K562 (cell line): ENCODE results near the gene CYS1. TPM values are rescaled to one million over a fixed set of nuclear protein-coding genes. Genes with fewer than 3 reads are reported as not detected.

Experiments used
- ATAC-seq: fragments of 200-7000 bp; cut with Tn5 transposase; 3 replicates; pipeline ENCODE4 v1.9.1; 2020; ENCODE audit warnings: moderate library complexity
- BruUV-seq: library from RNA; stranded (reverse); fragments of 400-500 nt; replicated peaks from 2 replicates; lab custom pipeline; 2021; lab: Mats Ljungman, UMichigan
- CTCF ChIA-PET: fragments of 300-600 bp; formaldehyde crosslinking; extraction: SDS; loops from one replicate; lab custom pipeline; 2021; ENCODE audit warnings: low intra/inter-chr PET ratio; lab: Yijun Ruan, JAX
- POLR2A ChIA-PET: fragments of 300-600, 350-650 bp; sonication (Branson Sonifier 250); formaldehyde crosslinking; extraction: SDS; loops from one replicate; lab custom pipeline; 2021; ENCODE audit warnings: antibody characterized with exemption, inconsistent platforms; lab: Yijun Ruan, JAX
- DNase-seq, 4 experiments: peaks; one replicate each; pipeline versions ENCODE4 v3.0.0 to v3.0.0-alpha.2; 2011 to 2018; ENCODE audit warnings: low spot score in 3 of 4, mixed read lengths in 3 of 4; ENCODE audit errors: extremely low read depth in 1 of 4
- FAIRE-seq: peaks from 2 replicates; lab custom pipeline; 2011; peaks lifted over from hg19 to GRCh38; lab: Jason Lieb, UNC
- H2AFZ ChIP-seq: 2 replicates; pipeline ENCODE4 v1.6.0; 2011; ENCODE audit warnings: low read depth, low read length, control low read depth, inconsistent platforms
- H3K27ac ChIP-seq: fragments of 200-600 bp; 3 replicates; pipeline ENCODE4 v1.8.0; 2011; ENCODE audit warnings: low read depth, mild to moderate bottlenecking, control low read depth, inconsistent platforms, low read length, moderate library complexity, mixed read lengths; ENCODE audit errors: extremely low read depth
- H3K27me3 ChIP-seq, 2 experiments: fragments of 300-600 bp in 1 of 2; 2 replicates in 1 of 2; 3 replicates in 1 of 2; pipeline versions ENCODE4 v1.6.0 to v1.8.0; 2011; ENCODE audit warnings: inconsistent platforms in 2 of 2, low read length in 2 of 2, mild to moderate bottlenecking in 1 of 2, mixed read lengths in 1 of 2, moderate library complexity in 1 of 2; ENCODE audit not compliant: control insufficient read depth in 2 of 2, insufficient read depth in 2 of 2
- H3K36me3 ChIP-seq: fragments of 300-600 bp; 3 replicates; pipeline ENCODE4 v1.8.0; 2011; ENCODE audit warnings: mild to moderate bottlenecking, low read length, inconsistent platforms; ENCODE audit not compliant: control insufficient read depth, insufficient read depth
- H3K4me1 ChIP-seq, 2 experiments: fragments of 200-600 bp in 1 of 2; replicated peaks in 1 of 2; 2 replicates in 1 of 2; 3 replicates in 1 of 2; pipeline versions ENCODE4 v1.5.1 to v1.8.0; 2011; ENCODE audit warnings: inconsistent platforms in 2 of 2, low read length in 2 of 2, mild to moderate bottlenecking in 1 of 2, mixed read lengths in 1 of 2, moderate library complexity in 1 of 2; ENCODE audit not compliant: control insufficient read depth in 2 of 2, insufficient read depth in 2 of 2
- H3K4me2 ChIP-seq: 2 replicates; pipeline ENCODE4 v1.6.1; 2011; ENCODE audit warnings: low read length, control low read depth, inconsistent platforms, mixed read lengths; ENCODE audit not compliant: insufficient read depth
- H3K4me3 ChIP-seq: fragments of 200-600 bp; sonication (generic), shearing (Covaris generic); 2 replicates; pipeline ENCODE4 v1.5.1; 2016; ENCODE audit warnings: control low read depth, inconsistent platforms
- H3K79me2 ChIP-seq: fragments of 200-600 bp; 3 replicates; pipeline ENCODE4 v1.8.0; 2011; ENCODE audit warnings: low read length, inconsistent platforms; ENCODE audit not compliant: control insufficient read depth, insufficient read depth
- H3K9ac ChIP-seq, 2 experiments: 2 replicates each; pipeline versions ENCODE4 v1.6.0 to v1.6.1; 2011; ENCODE audit warnings: low read depth in 2 of 2, low read length in 2 of 2, control low read depth in 1 of 2, inconsistent platforms in 1 of 2, mild to moderate bottlenecking in 1 of 2, mixed read lengths in 1 of 2; ENCODE audit not compliant: insufficient read depth in 1 of 2
- H3K9me1 ChIP-seq: one replicate; pipeline ENCODE4 v1.6.0; 2011; ENCODE audit warnings: inconsistent platforms, mild to moderate bottlenecking, low read length, moderate library complexity; ENCODE audit not compliant: control insufficient read depth, insufficient read depth
- H3K9me3 ChIP-seq: replicated peaks from 2 replicates; pipeline ENCODE4 v1.5.1; 2011; ENCODE audit warnings: low read depth, low read length, inconsistent platforms; ENCODE audit not compliant: control insufficient read depth, insufficient read depth
- H4K20me1 ChIP-seq: replicated peaks from 2 replicates; pipeline ENCODE4 v1.6.1; 2011; ENCODE audit warnings: low read length, inconsistent platforms, mixed read lengths; ENCODE audit not compliant: control insufficient read depth, insufficient read depth
- HCFC1 ChIP-seq: IDR thresholded peaks from 2 replicates; pipeline ENCODE4 v1.6.1; 2012; ENCODE audit warnings: low read depth, low read length, improper control_type of control experiment
- POLR2A ChIP-seq: fragments of 450-650 bp; conservative IDR thresholded peaks from 2 replicates; pipeline ENCODE4 v1.6.1; 2016
- POLR2H ChIP-seq: IDR thresholded peaks from 2 replicates; pipeline ENCODE4 v1.6.1; 2016; ENCODE audit warnings: missing genetic modification characterization, low read depth, mild to moderate bottlenecking, control low read depth, missing compliant biosample characterization, moderate library complexity
- whole genome bisulfite sequencing: fragments of 100-300 bp; shearing (Covaris generic); methylation state at CpG from one replicate; pipeline ENCODE4 v1.1.6; 2016; ENCODE audit warnings: low coverage, mixed read lengths; ENCODE audit not compliant: insufficient coverage; ENCODE audit errors: missing lambda C conversion rate; 5-methylcytosine and 5-hydroxymethylcytosine counted together
- in situ Hi-C: fragments of 300-500 bp; cut with MboI; formaldehyde crosslinking; loops from 4 replicates; pipeline ENCODE4 v1.15.0; 2018; ENCODE audit warnings: inconsistent platforms, mixed read lengths
- intact Hi-C: fragments of 100-400 bp; cut with micrococcal nuclease; formaldehyde crosslinking; loops from 2 replicates; pipeline ENCODE4 v1.14.2; 2022
- polyA plus RNA-seq, 8 experiments: library from polyadenylated mRNA; depleted of rRNA in 4 of 8; stranded (reverse) in 5 of 8; unstranded in 3 of 8; fragments of >200 nt; fragmentation: Nextera tagmentation in 2 of 8; fragmentation: Illumina TruSeq in 1 of 8; extraction: Ambion mirVana in 2 of 8; extraction: Trizol in 1 of 8; gene quantifications; 2 replicates each; pipeline versions ENCODE4 v1.2.1 to v1.2.3, GENCODE V29; 2011 to 2014; ENCODE audit warnings: inconsistent platforms in 1 of 8, missing spikeins in 1 of 8
- total RNA-seq, 7 experiments: library from RNA; depleted of rRNA in 6 of 7; stranded (reverse); fragments of >200 nt in 6 of 7; fragmentation: Illumina TruSeq in 2 of 7; extraction: Trizol in 2 of 7; gene quantifications; 2 replicates each; pipeline versions ENCODE4 v1.2.1 to v1.2.3, GENCODE V29; 2011 to 2021; ENCODE audit warnings: low replicate concordance in 1 of 7
- TF ChIP-seq, protein P1 (sequence below): fragments of 450-650 bp; IDR thresholded peaks from 2 replicates; pipeline ENCODE4 v1.6.1; 2017; ENCODE audit warnings: mild to moderate bottlenecking, moderate library complexity
- TF ChIP-seq, protein P2 (sequence below): fragments of 450-650 bp; IDR thresholded peaks from one replicate; pipeline ENCODE4 v1.6.1; 2018; ENCODE audit warnings: mild to moderate bottlenecking, moderate library complexity; ENCODE audit not compliant: partially characterized antibody

CYS1 gene
- total and polyA plus RNA-seq, 9 of the 15 experiments (the other 6 are each of a cell fraction or from before 2014, with no cell fraction given) = 0.11 to 0.13 TPM; not detected in 7

DNA sequence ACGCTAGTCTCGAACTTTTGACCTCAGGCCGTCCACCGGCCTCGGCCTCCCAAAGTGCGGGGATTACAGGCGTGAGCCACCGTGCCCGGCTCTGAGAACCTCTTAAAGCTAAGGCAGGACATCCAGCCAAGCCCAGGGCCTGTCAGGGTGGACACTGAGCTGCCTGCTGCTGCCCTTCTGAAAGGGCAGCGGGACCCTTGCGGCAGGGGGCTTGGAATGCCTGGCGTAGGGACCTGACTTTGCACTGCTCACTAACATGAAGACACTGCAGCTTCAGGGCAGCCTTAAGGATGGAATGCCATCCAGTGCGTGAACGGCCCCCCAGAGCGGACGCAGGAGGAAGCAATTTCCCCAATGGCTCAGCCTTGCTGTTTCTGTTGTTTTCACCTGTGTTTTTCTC, 9.0 kb downstream of the CYS1 start:
- H3K9ac ChIP-seq = 0 out of 4 replicates have a peak overlapping the region, but pooled peaks of 1 of the 2 experiments have one; percentile 17
- H3K27me3 ChIP-seq = peaks cover 17 to 30% of the 10 kb centered on the region in 2 experiments
- H3K36me3 ChIP-seq = no peaks in the 10 kb centered on the region
- no peak overlapping the region for H3K27ac ChIP-seq
- FAIRE-seq (no peak), DNase-seq (no peak)
- CTCF ChIA-PET = interaction anchor here (0.8 kb wide), 1 partner anchor 47 kb away, joined by 4 read pairs; no protein-coding TSS in a partner anchor
- in situ Hi-C loops = no loop called here
- H3K4me1 ChIP-seq = peaks cover 2 to 11% of the 10 kb centered on the region in 2 experiments; a peak in 3 of 5 replicates
- no peaks in the 10 kb centered on the region for H3K79me2 ChIP-seq
- TF ChIP-seq POLR2H (no peak), POLR2A (no peak), HCFC1 (no peak)
- TF ChIP-seq, protein P1, sequence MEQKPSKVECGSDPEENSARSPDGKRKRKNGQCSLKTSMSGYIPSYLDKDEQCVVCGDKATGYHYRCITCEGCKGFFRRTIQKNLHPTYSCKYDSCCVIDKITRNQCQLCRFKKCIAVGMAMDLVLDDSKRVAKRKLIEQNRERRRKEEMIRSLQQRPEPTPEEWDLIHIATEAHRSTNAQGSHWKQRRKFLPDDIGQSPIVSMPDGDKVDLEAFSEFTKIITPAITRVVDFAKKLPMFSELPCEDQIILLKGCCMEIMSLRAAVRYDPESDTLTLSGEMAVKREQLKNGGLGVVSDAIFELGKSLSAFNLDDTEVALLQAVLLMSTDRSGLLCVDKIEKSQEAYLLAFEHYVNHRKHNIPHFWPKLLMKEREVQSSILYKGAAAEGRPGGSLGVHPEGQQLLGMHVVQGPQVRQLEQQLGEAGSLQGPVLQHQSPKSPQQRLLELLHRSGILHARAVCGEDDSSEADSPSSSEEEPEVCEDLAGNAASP = no peak
- TF ChIP-seq, protein P2, sequence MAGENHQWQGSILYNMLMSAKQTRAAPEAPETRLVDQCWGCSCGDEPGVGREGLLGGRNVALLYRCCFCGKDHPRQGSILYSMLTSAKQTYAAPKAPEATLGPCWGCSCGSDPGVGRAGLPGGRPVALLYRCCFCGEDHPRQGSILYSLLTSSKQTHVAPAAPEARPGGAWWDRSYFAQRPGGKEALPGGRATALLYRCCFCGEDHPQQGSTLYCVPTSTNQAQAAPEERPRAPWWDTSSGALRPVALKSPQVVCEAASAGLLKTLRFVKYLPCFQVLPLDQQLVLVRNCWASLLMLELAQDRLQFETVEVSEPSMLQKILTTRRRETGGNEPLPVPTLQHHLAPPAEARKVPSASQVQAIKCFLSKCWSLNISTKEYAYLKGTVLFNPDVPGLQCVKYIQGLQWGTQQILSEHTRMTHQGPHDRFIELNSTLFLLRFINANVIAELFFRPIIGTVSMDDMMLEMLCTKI = no peak
- TF ChIP-seq, all 486 proteins: peak for 0
- Histone ChIP-seq H4K20me1 (no peaks in the 10 kb centered on the region), H3K4me3 (no peak overlapping the region), H3K4me2 (no peak overlapping the region), H3K9me1 (no peaks in the 10 kb centered on the region), H3K9me3 (peaks cover 1% of the 10 kb centered on the region; the same call in 1 of the 2 replicates), H2AFZ (no peak overlapping the region)
- BruUV-seq = no TSS peak
- intact Hi-C loops = loop anchor here (5.0 kb wide), 1 partner anchor 596 kb away; no protein-coding TSS in a partner anchor
- POLR2A ChIA-PET = interaction anchor here (1.0 to 2.2 kb wide), 3 partner anchors 10 to 54 kb away, joined by 3 to 11 read pairs (median 8); no protein-coding TSS in a partner anchor
- 71% methylated on average over 16 of the region's 16 CpGs for WGBS
- ATAC-seq = no peak
